GM12873 (cell line): ENCODE measurements around the gene RENBP.

ENCODE experiments used
- CTCF ChIP-seq: IDR thresholded peaks from 2 replicates; pipeline ENCODE4 v1.5.1; 2012; ENCODE audit warnings: low read depth, mild to moderate bottlenecking, moderate library complexity, low read length, control low read depth; ENCODE audit not compliant: insufficient read depth; ENCODE audit errors: missing control alignments

The RENBP gene

DNA sequence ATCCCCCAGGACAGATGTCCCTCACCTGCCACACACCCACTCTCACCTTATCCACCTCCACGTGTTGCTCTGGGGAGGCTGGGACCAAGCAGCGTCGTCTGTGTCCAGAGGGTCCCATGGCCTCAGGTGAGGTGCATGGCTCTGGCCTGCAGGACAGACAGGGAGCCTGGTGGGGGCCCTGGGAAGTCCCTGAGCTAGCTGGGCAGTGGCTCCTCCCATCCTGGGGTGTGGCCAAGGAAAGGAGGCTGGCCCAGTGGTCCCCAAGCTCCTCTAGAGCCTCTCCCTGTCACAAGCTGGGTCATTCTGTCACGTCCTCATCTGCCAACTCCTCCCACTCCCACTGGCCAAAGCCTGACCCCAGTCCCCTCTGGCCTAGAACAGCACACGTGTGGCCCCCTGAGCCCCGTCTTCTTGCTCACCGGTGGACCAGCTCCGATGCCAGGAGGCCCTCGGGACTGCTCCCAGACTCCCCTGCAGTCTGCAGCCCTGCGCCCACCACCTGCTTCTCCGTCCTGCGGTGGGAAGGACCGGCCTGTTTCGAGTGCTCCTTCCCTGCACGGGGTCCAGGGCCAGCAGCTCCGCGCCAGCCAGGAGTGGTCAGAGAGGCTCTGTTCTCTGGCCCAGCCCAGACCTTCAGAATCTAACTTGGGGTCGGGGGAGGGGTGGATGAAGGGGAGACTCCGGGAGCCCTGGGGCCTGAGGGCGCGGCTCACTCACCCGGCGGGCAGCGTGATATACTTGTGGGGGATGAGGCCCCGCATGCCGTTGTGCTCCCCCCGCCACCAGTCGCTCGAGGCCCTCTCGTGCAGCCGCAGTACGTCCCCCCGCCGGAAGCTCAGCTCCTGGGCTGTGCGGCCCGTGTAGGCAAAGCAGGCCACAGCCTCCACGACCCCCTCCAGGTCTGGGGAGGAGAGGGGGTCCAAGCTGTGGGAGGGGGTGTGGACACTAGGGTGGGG lies 35.1 kb downstream of the RENBP start:
- no peak for TF ChIP-seq CTCF

- TF ChIP-seq CTCF = no peak
These were observed 36.1 kb downstream of the RENBP start for GRCh38 chrX:153908219-153908860.

GRCh38 chrX:153907456-153907855 lies 37.0 kb downstream of the RENBP start:
- TF ChIP-seq CTCF = no peak

GRCh38 chrX:153906126-153906917 lies 38.1 kb downstream of the RENBP start:
- no peak for TF ChIP-seq CTCF

- TF ChIP-seq CTCF = no peak
These were observed 38.9 kb downstream of the RENBP start for GRCh38 chrX:153905481-153906095.

GRCh38 chrX:153903991-153904957 lies 40.2 kb downstream of the RENBP start, which contains the start of gene AVPR2:
Gene AVPR2, plus strand, starts transcription at chrX:153904673. Its CDS starts 473 bp downstream, at chrX:153905146.
- no peak for TF ChIP-seq CTCF
